ENCODE measurements around the gene POLR3GL. TPM values are rescaled to one million over a fixed set of nuclear protein-coding genes. Genes with fewer than 3 reads are reported as not detected.
"Not testable (repeated sequence)": the region's sequence is repeated elsewhere in the genome, so short reads cannot be mapped to it uniquely, and the experiment has no call there.

The POLR3GL gene
- total RNA-seq, 4 donors from 2014 or later: 7.3 to 16.7 (median 11.9) TPM

DNA sequence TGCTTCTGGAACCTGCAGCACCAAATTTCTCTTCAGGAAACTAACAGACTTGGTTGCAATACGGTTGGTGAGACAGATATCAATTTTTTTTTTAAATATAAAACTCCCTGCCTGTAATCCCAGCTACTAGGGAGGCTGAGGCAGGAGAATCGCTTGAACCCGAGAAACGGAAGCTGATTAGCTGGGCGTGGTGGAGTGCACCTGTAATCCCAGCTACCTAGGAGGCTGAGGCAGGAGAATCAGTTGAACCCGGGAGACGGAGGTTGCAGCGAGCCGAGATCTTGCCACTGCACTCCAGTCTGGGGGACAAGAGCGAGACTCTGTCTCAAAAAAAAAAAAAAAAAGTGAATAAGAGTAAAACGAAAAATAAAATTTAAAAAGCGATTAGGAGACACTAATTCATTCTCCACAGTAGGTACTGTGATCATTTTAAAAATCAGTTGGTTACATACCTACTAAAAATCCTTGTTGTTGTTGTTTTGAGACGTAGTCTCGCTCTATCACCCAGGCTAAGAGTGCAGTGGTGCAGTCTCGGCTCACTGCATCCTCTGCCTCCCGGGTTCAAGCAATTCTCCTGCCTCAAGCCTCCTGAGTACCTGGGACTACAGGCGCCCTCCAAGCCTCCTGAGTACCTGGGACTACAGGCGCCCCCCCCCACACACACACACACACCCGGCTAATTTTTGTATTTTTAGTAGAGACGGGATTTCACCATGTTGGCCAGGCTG lies 36.4 kb upstream of the POLR3GL start:
- Histone ChIP-seq H3K4me1 (peaks cover 20% of the 10 kb centered on the region), H3K9me3 (no peaks in the 10 kb centered on the region), H3K36me3 (peaks cover 18% of the 10 kb centered on the region), H3K27ac (peak overlapping the region; percentile 97), H3K27me3 (no peaks in the 10 kb centered on the region), H3K4me3 (peak overlapping the region; percentile 78)
- no peak for DNase-seq (ENCODE audit: low spot score in 2 of 2)
- WGBS: 57% methylated on average over 20 of the region's 20 CpGs
- TF ChIP-seq POLR2AphosphoS5 (IDR thresholded peaks at IDR 0.05): no peak
- TF ChIP-seq, protein P1, sequence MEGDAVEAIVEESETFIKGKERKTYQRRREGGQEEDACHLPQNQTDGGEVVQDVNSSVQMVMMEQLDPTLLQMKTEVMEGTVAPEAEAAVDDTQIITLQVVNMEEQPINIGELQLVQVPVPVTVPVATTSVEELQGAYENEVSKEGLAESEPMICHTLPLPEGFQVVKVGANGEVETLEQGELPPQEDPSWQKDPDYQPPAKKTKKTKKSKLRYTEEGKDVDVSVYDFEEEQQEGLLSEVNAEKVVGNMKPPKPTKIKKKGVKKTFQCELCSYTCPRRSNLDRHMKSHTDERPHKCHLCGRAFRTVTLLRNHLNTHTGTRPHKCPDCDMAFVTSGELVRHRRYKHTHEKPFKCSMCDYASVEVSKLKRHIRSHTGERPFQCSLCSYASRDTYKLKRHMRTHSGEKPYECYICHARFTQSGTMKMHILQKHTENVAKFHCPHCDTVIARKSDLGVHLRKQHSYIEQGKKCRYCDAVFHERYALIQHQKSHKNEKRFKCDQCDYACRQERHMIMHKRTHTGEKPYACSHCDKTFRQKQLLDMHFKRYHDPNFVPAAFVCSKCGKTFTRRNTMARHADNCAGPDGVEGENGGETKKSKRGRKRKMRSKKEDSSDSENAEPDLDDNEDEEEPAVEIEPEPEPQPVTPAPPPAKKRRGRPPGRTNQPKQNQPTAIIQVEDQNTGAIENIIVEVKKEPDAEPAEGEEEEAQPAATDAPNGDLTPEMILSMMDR (IDR thresholded peaks at IDR 0.05): no peak
- TF ChIP-seq POLR2A (IDR thresholded peaks at IDR 0.05): no peak
- TF ChIP-seq EP300 (IDR thresholded peaks at IDR 0.05): no peak

DNA sequence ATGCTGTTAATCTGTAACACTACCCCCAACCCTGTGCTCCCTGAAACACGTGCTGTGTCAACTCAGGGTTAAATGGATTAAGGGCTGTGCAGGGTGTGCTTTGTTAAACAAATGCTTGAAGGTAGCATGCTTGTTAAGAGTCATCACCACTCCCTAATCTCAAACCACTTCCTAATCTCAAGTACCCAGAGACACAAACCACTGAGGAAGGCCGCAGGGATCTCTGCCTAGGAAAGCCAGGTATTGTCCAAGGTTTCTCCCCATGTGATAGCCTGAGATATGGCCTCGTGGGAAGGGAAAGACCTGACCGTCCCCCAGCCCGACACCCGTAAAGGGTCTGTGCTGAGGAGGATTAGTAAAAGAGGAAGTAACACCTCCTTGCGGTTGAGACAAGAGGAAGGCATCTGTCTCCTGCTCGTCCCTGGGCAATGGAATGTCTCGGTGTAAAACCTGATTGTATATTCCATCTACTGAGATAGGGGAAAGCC lies 31.9 kb upstream of the POLR3GL start:
- Histone ChIP-seq H3K4me1 (peaks cover 13% of the 10 kb centered on the region), H3K36me3 (peaks cover 24% of the 10 kb centered on the region)
- not testable (repeated sequence) for H3K27ac ChIP-seq; H3K9me3 ChIP-seq; H3K4me3 ChIP-seq; DNase-seq (ENCODE audit: low spot score in 2 of 2); H3K27me3 ChIP-seq
- WGBS: 61% methylated on average over 9 of the region's 9 CpGs

GRCh38 chr1:145935708-145936107 lies 28.8 kb upstream of the POLR3GL start:
- Histone ChIP-seq H3K4me3 (no peak overlapping the region), H3K27ac (no peak overlapping the region), H3K9me3 (no peaks in the 10 kb centered on the region), H3K27me3 (no peaks in the 10 kb centered on the region), H3K4me1 (peaks cover 3% of the 10 kb centered on the region), H3K36me3 (peaks cover 24% of the 10 kb centered on the region)
- no peak for DNase-seq (ENCODE audit: low spot score in 2 of 2)
- TF ChIP-seq, protein P1 (IDR thresholded peaks at IDR 0.05): no peak
- TF ChIP-seq POLR2A (IDR thresholded peaks at IDR 0.05) (no peak), POLR2AphosphoS5 (IDR thresholded peaks at IDR 0.05) (no peak), EP300 (IDR thresholded peaks at IDR 0.05) (no peak)

DNA sequence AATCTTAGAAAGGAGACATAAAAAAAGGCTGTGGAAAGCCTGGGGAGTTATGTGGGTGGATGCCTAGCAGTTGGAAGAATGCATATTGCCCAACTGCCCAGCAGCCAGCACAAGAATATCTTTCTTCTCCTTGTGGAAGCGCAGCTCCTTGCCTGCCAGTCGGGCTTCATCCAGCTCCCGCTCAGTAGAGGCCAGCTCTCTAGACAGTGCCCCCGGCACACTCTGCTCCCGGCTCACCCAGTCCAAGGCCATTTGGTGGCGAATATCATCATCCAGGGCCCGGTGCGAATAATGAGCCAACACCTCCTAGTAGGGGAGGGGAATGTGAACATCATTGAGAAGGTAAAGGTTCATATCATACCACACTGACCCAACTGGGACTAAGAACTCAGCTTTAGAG lies 28.2 kb upstream of the POLR3GL start:
- H3K36me3 ChIP-seq: peaks cover 24% of the 10 kb centered on the region
- no peak overlapping the region for H3K4me3 ChIP-seq
- H3K4me1 ChIP-seq: peaks cover 3% of the 10 kb centered on the region

GRCh38 chr1:145937436-145937835 lies 27.1 kb upstream of the POLR3GL start:
- H3K4me1 ChIP-seq: peaks cover 3% of the 10 kb centered on the region
- no peak overlapping the region for H3K27ac ChIP-seq
- TF ChIP-seq, protein P1 (IDR thresholded peaks at IDR 0.05): no peak
- no peak for TF ChIP-seq POLR2AphosphoS5 (IDR thresholded peaks at IDR 0.05)
- TF ChIP-seq EP300 (IDR thresholded peaks at IDR 0.05): no peak
- TF ChIP-seq POLR2A (IDR thresholded peaks at IDR 0.05): no peak
- no peaks in the 10 kb centered on the region for H3K9me3 ChIP-seq
- peaks cover 24% of the 10 kb centered on the region for H3K36me3 ChIP-seq
- no peaks in the 10 kb centered on the region for H3K27me3 ChIP-seq
- 71% methylated on average over 1 of the region's 1 CpG for WGBS
- DNase-seq (ENCODE audit: low spot score in 2 of 2): no peak
- H3K4me3 ChIP-seq: no peak overlapping the region

More for the DNA sequence above, 28.2 kb upstream of the POLR3GL start:
- Histone ChIP-seq H3K27ac (peak overlapping the region; percentile 38), H3K27me3 (no peaks in the 10 kb centered on the region), H3K9me3 (no peaks in the 10 kb centered on the region)
- WGBS: 65% methylated on average over 6 of the region's 8 CpGs
- TF ChIP-seq, protein P1 (IDR thresholded peaks at IDR 0.05): no peak
- TF ChIP-seq POLR2AphosphoS5 (IDR thresholded peaks at IDR 0.05) (no peak), EP300 (IDR thresholded peaks at IDR 0.05) (no peak), POLR2A (IDR thresholded peaks at IDR 0.05) (no peak)
- no peak for DNase-seq (ENCODE audit: low spot score in 2 of 2)
